ENCODE measurements around the gene PYY. TPM values are rescaled to one million over a fixed set of nuclear protein-coding genes. Genes with fewer than 3 reads are reported as not detected.

PYY gene
- total RNA-seq, 1 experiment from 2014 or later = not detected

DNA sequence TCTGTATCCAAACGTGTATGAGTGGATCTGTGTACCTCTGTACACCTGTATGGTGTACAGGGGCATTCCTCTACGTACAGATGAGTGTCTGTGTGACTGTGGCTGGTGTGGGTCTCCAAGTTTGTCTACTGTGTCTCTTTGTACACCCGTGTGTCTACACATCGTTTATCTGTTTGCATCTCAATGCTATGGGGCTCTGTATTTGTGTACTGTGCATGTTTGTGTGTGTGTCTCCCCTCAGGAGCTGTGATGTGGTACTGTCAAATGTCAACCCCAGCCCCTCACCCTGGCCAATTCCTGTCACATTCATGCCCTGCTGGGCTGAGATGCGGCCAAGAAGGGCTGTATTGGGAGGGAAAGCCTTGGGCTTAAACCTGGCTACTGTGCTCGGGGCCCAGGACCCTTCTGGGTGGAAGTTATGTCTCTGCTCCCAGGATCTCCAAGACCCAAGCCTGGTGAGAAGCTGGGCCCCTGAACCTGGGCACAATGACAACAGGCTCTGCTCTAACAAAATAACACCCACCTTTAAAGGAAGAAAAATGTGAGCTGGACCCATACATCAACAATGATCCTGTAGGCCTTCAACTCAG is 47.2 kb upstream of the PYY start:
- Histone ChIP-seq H3K9me3 (no peaks in the 10 kb centered on the region), H3K36me3 (ENCODE audit: control insufficient read depth, insufficient read depth, low read length) (no peaks in the 10 kb centered on the region), H3K4me3 (ENCODE audit: low read depth, low read length) (no peak overlapping the region), H3K4me1 (peaks cover 20% of the 10 kb centered on the region), H3K27me3 (replicated peaks; ENCODE audit: control insufficient read depth, insufficient read depth, low read length) (peaks cover 3% of the 10 kb centered on the region)
- no peaks in the 10 kb centered on the region for H3K9me3 Mint-ChIP-seq (ENCODE audit: unreplicated experiment)
- no peak overlapping the region for H3K4me3 Mint-ChIP-seq (ENCODE audit: unreplicated experiment)
- POLR2A ChIA-PET = interaction anchor here (0.9 kb wide), 1 partner anchor 54 kb away, joined by 3 read pairs; no protein-coding TSS in a partner anchor
- TF ChIP-seq, protein P1, sequence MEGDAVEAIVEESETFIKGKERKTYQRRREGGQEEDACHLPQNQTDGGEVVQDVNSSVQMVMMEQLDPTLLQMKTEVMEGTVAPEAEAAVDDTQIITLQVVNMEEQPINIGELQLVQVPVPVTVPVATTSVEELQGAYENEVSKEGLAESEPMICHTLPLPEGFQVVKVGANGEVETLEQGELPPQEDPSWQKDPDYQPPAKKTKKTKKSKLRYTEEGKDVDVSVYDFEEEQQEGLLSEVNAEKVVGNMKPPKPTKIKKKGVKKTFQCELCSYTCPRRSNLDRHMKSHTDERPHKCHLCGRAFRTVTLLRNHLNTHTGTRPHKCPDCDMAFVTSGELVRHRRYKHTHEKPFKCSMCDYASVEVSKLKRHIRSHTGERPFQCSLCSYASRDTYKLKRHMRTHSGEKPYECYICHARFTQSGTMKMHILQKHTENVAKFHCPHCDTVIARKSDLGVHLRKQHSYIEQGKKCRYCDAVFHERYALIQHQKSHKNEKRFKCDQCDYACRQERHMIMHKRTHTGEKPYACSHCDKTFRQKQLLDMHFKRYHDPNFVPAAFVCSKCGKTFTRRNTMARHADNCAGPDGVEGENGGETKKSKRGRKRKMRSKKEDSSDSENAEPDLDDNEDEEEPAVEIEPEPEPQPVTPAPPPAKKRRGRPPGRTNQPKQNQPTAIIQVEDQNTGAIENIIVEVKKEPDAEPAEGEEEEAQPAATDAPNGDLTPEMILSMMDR (IDR thresholded peaks at IDR 0.05; ENCODE audit: insufficient read depth in 1 of 2, low read depth in 1 of 2, low read length in 1 of 2, severe bottlenecking in 1 of 2, unreplicated experiment in 1 of 2) = no peak
- CTCF ChIA-PET = interaction anchor here (1.0 kb wide), 1 partner anchor 57 kb away, joined by 4 read pairs; no protein-coding TSS in a partner anchor
- no TSS peak for BruUV-seq (replicated peaks)
- no peak overlapping the region for H3K27ac Mint-ChIP-seq (ENCODE audit: unreplicated experiment)
- no peaks in the 10 kb centered on the region for H3K4me1 Mint-ChIP-seq (ENCODE audit: low read depth, unreplicated experiment)
- DNase-seq = no peak
- H3K27me3 Mint-ChIP-seq (ENCODE audit: insufficient read depth, unreplicated experiment) = peaks cover 8% of the 10 kb centered on the region
- intact Hi-C loops (cut with micrococcal nuclease; ENCODE audit: unreplicated experiment) = no loop called here
- peaks cover 5% of the 10 kb centered on the region for H3K36me3 Mint-ChIP-seq (ENCODE audit: insufficient read depth, unreplicated experiment)

GRCh38 chr17:44000141-44000860 is 46.6 kb upstream of the PYY start:
- no TSS peak for BruUV-seq (replicated peaks)
- no peaks in the 10 kb centered on the region for H3K36me3 ChIP-seq (ENCODE audit: control insufficient read depth, insufficient read depth, low read length)
- Mint-ChIP-seq H3K4me3 (ENCODE audit: unreplicated experiment) (no peak overlapping the region), H3K9me3 (ENCODE audit: unreplicated experiment) (no peaks in the 10 kb centered on the region), H3K4me1 (ENCODE audit: low read depth, unreplicated experiment) (no peaks in the 10 kb centered on the region), H3K27ac (ENCODE audit: unreplicated experiment) (no peak overlapping the region), H3K27me3 (ENCODE audit: insufficient read depth, unreplicated experiment) (peaks cover 8% of the 10 kb centered on the region), H3K36me3 (ENCODE audit: insufficient read depth, unreplicated experiment) (peaks cover 5% of the 10 kb centered on the region)
- POLR2A ChIA-PET = no interaction called here
- no peak overlapping the region for H3K4me3 ChIP-seq (ENCODE audit: low read depth, low read length)
- peaks cover 16% of the 10 kb centered on the region for H3K4me1 ChIP-seq
- TF ChIP-seq, protein P1 (IDR thresholded peaks at IDR 0.05; ENCODE audit: insufficient read depth in 1 of 2, low read depth in 1 of 2, low read length in 1 of 2, severe bottlenecking in 1 of 2, unreplicated experiment in 1 of 2) = no peak
- H3K27me3 ChIP-seq (replicated peaks; ENCODE audit: control insufficient read depth, insufficient read depth, low read length) = peaks cover under 1% of the 10 kb centered on the region
- intact Hi-C loops (cut with micrococcal nuclease; ENCODE audit: unreplicated experiment) = no loop called here
- CTCF ChIA-PET = interaction anchor here (0.6 to 3.7 kb wide), 3 partner anchors 38 to 56 kb away, joined by 3 to 12 read pairs (median 4); no protein-coding TSS in a partner anchor
- no peak for DNase-seq
- H3K9me3 ChIP-seq = no peaks in the 10 kb centered on the region

DNA sequence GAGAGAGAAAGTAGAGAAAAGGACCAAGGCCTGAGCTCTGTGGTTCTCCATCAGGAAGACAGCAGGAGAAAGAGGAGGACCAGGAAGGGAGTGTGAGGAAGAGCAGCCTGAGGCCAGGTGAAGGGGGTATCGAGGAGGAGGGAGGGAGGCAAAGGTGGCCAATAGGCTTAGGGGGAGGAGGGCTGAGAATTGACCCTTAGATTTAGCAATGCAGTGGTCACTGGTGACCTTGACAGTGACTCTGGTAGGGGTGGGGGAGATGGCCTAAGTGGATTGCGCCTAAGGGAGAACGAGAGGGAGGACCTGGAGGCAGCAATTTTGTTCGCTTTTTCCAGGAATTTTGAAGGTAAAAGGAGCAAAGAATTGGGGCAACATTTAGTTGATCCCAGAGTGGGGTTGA is 45.3 kb upstream of the PYY start:
- H3K9me3 Mint-ChIP-seq (ENCODE audit: unreplicated experiment) = no peaks in the 10 kb centered on the region
- H3K4me3 Mint-ChIP-seq (ENCODE audit: unreplicated experiment) = no peak overlapping the region
- TF ChIP-seq, protein P1 (IDR thresholded peaks at IDR 0.05; ENCODE audit: insufficient read depth in 1 of 2, low read depth in 1 of 2, low read length in 1 of 2, severe bottlenecking in 1 of 2, unreplicated experiment in 1 of 2) = no peak
- no peaks in the 10 kb centered on the region for H3K4me1 Mint-ChIP-seq (ENCODE audit: low read depth, unreplicated experiment)
- H3K36me3 ChIP-seq (ENCODE audit: control insufficient read depth, insufficient read depth, low read length) = no peaks in the 10 kb centered on the region
- H3K27me3 Mint-ChIP-seq (ENCODE audit: insufficient read depth, unreplicated experiment) = peaks cover 4% of the 10 kb centered on the region
- intact Hi-C loops (cut with micrococcal nuclease; ENCODE audit: unreplicated experiment) = no loop called here
- POLR2A ChIA-PET = no interaction called here
- H3K27me3 ChIP-seq (replicated peaks; ENCODE audit: control insufficient read depth, insufficient read depth, low read length) = no peaks in the 10 kb centered on the region
- CTCF ChIA-PET = interaction anchor here (0.6 to 3.7 kb wide), 2 partner anchors 55 to 61 kb away, joined by 4 to 12 read pairs; no protein-coding TSS in a partner anchor
- DNase-seq = no peak
- no peaks in the 10 kb centered on the region for H3K36me3 Mint-ChIP-seq (ENCODE audit: insufficient read depth, unreplicated experiment)
- no peak overlapping the region for H3K4me3 ChIP-seq (ENCODE audit: low read depth, low read length)
- H3K27ac Mint-ChIP-seq (ENCODE audit: unreplicated experiment) = no peak overlapping the region
- H3K9me3 ChIP-seq = no peaks in the 10 kb centered on the region
- no TSS peak for BruUV-seq (replicated peaks)
- H3K4me1 ChIP-seq = peaks cover 18% of the 10 kb centered on the region
